ENCODE data around the gene AKR1B15.

DNA sequence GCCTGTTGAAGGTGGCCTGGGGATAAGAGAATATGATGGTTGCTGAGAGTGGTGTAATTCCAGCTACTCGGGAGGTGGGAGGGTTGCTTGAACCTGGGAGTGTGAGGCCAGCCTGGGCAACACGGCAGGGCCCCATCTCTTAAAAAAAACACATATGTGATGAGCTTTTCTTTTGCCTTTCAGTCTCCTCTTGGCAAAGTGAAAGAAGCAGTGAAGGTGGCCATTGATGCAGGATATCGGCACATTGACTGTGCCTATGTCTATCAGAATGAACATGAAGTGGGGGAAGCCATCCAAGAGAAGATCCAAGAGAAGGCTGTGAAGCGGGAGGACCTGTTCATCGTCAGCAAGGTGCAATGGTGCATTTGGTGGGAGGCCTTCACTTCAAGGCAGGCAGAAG lies 18.4 kb upstream of the AKR1B15 start:
- TF ChIP-seq, protein P1, sequence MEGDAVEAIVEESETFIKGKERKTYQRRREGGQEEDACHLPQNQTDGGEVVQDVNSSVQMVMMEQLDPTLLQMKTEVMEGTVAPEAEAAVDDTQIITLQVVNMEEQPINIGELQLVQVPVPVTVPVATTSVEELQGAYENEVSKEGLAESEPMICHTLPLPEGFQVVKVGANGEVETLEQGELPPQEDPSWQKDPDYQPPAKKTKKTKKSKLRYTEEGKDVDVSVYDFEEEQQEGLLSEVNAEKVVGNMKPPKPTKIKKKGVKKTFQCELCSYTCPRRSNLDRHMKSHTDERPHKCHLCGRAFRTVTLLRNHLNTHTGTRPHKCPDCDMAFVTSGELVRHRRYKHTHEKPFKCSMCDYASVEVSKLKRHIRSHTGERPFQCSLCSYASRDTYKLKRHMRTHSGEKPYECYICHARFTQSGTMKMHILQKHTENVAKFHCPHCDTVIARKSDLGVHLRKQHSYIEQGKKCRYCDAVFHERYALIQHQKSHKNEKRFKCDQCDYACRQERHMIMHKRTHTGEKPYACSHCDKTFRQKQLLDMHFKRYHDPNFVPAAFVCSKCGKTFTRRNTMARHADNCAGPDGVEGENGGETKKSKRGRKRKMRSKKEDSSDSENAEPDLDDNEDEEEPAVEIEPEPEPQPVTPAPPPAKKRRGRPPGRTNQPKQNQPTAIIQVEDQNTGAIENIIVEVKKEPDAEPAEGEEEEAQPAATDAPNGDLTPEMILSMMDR (IDR thresholded peaks at IDR 0.05) = no peak
- no peak for TF ChIP-seq POLR2A (IDR thresholded peaks at IDR 0.05)

Measured in Peyer's patch (tissue), 4 donors.